ENCODE data around the gene DCXR. TPM values are rescaled to one million over a fixed set of nuclear protein-coding genes. Genes with fewer than 3 reads are reported as not detected.

DCXR gene
- total RNA-seq, 4 donors from 2014 or later, result 49.4 to 117 (median 71.3) TPM

DNA sequence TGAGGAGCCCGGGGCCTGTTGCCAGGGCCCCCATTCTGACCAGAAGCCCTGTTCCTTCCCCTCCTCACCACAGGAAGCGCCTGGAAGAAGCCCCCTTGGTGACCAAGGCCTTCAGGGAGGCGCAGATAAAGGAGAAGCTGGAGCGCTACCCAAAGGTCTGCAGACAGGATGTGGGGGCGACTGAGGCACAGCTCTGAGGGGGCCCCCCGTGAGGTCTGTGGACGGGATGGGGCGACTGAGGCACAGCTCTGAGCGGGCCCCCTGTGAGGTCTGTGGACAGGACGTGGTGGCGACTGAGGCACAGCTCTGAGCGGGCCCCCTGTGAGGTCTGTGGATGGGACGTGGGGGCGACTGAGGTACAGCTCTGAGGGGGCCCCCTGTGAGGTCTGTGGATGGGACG, 28.1 kb downstream of the DCXR start:
- H3K4me1 ChIP-seq, result peaks cover 0 to 1% (median 0%) of the 10 kb centered on the region in 4 donors
- intact Hi-C loops (cut with DNase I; ENCODE audit: low total_unique reads), result no loop called here

DNA sequence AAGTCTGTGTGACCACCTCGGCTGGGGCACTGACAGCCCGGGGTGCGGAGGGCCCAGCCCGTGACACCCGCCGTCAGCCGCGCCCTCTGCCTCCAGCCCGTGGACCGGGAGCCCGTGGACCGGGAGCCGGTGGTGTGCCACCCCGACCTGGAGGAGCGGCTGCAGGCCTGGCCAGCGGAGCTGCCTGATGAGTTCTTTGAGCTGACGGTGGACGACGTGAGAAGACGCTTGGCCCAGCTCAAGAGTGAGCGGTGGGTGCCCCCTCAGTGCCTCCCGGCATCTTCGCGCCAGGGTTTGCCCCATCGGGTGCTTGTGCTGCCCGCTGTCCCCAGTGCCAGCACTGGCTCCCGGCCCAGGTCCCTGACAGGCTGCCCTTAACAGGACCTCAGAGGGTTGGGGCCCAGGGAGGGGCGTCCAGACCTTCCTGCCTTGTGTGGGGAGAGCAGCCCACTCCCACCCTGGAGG, 28.5 kb downstream of the DCXR start:
- Histone ChIP-seq H3K4me3 (no peak overlapping the region), H3K27ac (no peak overlapping the region), H3K27me3 (no peaks in the 10 kb centered on the region), H3K4me1 (peaks cover 0 to 6% (median 2%) of the 10 kb centered on the region in 4 donors), H3K36me3 (no peaks in the 10 kb centered on the region), H3K9me3 (no peaks in the 10 kb centered on the region)
- intact Hi-C loops (cut with DNase I; ENCODE audit: low total_unique reads), result no loop called here
- TF ChIP-seq POLR2AphosphoS5 (IDR thresholded peaks at IDR 0.05) (no peak), CTCF (IDR thresholded peaks at IDR 0.05) (no peak), POLR2A (IDR thresholded peaks at IDR 0.05) (no peak), EP300 (IDR thresholded peaks at IDR 0.05; ENCODE audit: low read depth) (no peak)
- 94% methylated on average over 26 of the region's 28 CpGs; no CpG with 5 or more reads in 1 of the 2 donors for WGBS, 2 donors (ENCODE audit: low coverage in 1 of 2)
- in situ Hi-C loops (cut with MboI; ENCODE audit: low pct_ligation_motif_present in 1 of 4, low pct_unique_long_range_greater_than_20kb in 1 of 4, low sequenced_read_pairs in 3 of 4), result no loop called here
- DNase-seq, result no peak

More for the DNA sequence above, 28.1 kb downstream of the DCXR start:
- no peak overlapping the region for H3K4me3 ChIP-seq
- no peak for DNase-seq
- 76% methylated on average over 14 of the region's 15 CpGs; no CpG with 5 or more reads in 1 of the 2 donors for WGBS, 2 donors (ENCODE audit: low coverage in 1 of 2)
- no peaks in the 10 kb centered on the region for H3K9me3 ChIP-seq
- no peak for TF ChIP-seq CTCF (IDR thresholded peaks at IDR 0.05)
- no peak for TF ChIP-seq POLR2AphosphoS5 (IDR thresholded peaks at IDR 0.05)
- TF ChIP-seq EP300 (IDR thresholded peaks at IDR 0.05; ENCODE audit: low read depth), result no peak
- TF ChIP-seq POLR2A (IDR thresholded peaks at IDR 0.05), result no peak
- no peaks in the 10 kb centered on the region for H3K27me3 ChIP-seq
- H3K27ac ChIP-seq, result no peak overlapping the region
- in situ Hi-C loops (cut with MboI; ENCODE audit: low pct_ligation_motif_present in 1 of 4, low pct_unique_long_range_greater_than_20kb in 1 of 4, low sequenced_read_pairs in 3 of 4), result no loop called here
- no peaks in the 10 kb centered on the region for H3K36me3 ChIP-seq

GRCh38 chr17:82008258-82008940, 29.1 kb downstream of the DCXR start:
- in situ Hi-C loops (cut with MboI; ENCODE audit: low pct_ligation_motif_present in 1 of 4, low pct_unique_long_range_greater_than_20kb in 1 of 4, low sequenced_read_pairs in 3 of 4) (no loop called here), intact Hi-C loops (cut with DNase I; ENCODE audit: low total_unique reads) (no loop called here)
- WGBS, 2 donors (ENCODE audit: low coverage in 1 of 2), result 73 to 94% methylated on average over 4 to 23 of the region's 26 CpGs
- Histone ChIP-seq H3K27me3 (no peaks in the 10 kb centered on the region), H3K4me1 (peaks cover 0 to 9% (median 4%) of the 10 kb centered on the region in 4 donors), H3K36me3 (no peaks in the 10 kb centered on the region), H3K9me3 (no peaks in the 10 kb centered on the region), H3K27ac (no peak overlapping the region), H3K4me3 (no peak overlapping the region)
- DNase-seq, result no peak
- TF ChIP-seq EP300 (IDR thresholded peaks at IDR 0.05; ENCODE audit: low read depth) (no peak), POLR2A (IDR thresholded peaks at IDR 0.05) (no peak)

- 85% methylated on average over 26 of the region's 30 CpGs; no CpG with 5 or more reads in 1 of the 2 donors for WGBS, 2 donors (ENCODE audit: low coverage in 1 of 2)
- no peak for TF ChIP-seq EP300 (IDR thresholded peaks at IDR 0.05; ENCODE audit: low read depth)
- no peak for TF ChIP-seq POLR2A (IDR thresholded peaks at IDR 0.05)
- no peak for TF ChIP-seq POLR2AphosphoS5 (IDR thresholded peaks at IDR 0.05)
- TF ChIP-seq CTCF (IDR thresholded peaks at IDR 0.05), result no peak
- Histone ChIP-seq H3K36me3 (no peaks in the 10 kb centered on the region), H3K9me3 (no peaks in the 10 kb centered on the region), H3K4me3 (no peak overlapping the region), H3K27me3 (no peaks in the 10 kb centered on the region), H3K4me1 (peaks cover 0 to 13% (median 5%) of the 10 kb centered on the region in 4 donors), H3K27ac (no peak overlapping the region)
- in situ Hi-C loops (cut with MboI; ENCODE audit: low pct_ligation_motif_present in 1 of 4, low pct_unique_long_range_greater_than_20kb in 1 of 4, low sequenced_read_pairs in 3 of 4) (no loop called here), intact Hi-C loops (cut with DNase I; ENCODE audit: low total_unique reads) (no loop called here)
- no peak for DNase-seq
Observed at GRCh38 chr17:82007495-82008257, 29.8 kb downstream of the DCXR start.

Measured in transverse colon (tissue), 4 donors.